HG03196 (cell line): ENCODE data around the gene RAPGEF1.

Experiments used
- ATAC-seq: cut with Tn5 transposase; IDR thresholded peaks from one replicate; pipeline ENCODE4 v1.9.1; 2021; ENCODE audit not compliant: unreplicated experiment

The RAPGEF1 gene

DNA sequence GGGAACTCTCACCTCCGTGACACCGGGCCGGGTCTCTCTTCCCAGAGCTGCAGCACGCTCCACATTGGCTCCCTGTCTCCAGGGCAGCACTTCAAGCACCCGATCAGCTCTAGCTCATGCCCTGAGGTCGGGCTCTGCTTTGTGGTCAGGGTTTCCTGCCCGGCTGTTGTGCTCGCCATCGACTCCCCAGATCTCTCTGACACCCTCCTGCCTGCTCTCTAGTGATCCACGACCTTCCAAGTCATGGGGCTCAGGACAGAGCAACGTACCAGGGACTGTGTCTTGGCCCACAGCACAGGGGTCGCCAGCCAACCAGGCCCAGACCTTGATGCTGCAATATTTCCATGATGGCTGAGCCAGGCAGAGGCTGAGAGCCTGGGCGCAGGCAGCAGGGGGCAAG lies 149.4 kb downstream of the RAPGEF1 start:
- no peak for ATAC-seq

DNA sequence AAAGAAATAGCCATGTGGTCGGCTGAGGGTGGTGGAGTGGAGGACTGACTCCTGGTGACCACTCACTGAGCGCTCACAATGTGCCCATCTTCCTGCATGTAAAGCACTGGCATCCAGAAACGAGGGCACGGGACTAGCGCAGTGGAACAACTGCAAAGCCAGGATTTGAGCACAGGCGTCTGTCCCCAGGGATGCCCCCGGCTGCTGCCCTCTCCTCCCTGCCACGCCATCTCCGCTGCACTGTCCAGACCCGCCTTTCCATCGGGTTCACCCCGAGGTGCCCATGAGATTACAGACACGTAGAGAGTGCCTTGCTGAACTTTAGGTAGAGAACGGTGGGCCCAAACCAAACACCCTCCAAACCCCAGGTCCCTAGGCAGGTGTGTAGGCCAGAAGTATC lies 149.9 kb downstream of the RAPGEF1 start:
- ATAC-seq = no peak

DNA sequence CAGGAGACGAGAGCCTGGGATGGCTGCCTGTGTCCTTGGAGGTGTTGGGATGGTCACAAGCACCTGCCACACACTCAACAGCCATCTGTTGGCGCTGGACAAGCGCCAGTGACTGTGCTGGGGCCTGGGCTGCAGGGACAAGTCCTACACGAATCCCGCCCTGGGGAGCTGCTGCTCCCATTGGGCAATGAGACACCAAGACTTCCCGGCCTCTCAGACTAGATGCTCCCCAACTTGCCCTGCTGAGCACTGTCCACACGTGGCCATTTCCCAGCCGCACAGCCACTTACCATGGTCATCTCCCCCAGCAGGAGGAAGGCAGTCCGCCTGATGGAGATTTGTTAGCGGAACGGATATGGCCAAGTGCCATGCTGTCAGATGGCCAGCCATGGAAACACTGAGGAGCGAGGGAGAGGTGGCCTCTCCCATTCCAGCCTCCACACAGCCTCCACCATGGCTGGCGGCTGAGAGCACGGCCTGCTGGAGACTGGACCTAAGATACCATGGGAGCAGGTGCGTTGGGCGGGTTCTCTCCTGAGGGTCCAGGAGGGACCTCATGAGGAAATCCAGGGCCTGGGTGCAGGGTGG lies 150.7 kb downstream of the RAPGEF1 start:
- no peak for ATAC-seq

DNA sequence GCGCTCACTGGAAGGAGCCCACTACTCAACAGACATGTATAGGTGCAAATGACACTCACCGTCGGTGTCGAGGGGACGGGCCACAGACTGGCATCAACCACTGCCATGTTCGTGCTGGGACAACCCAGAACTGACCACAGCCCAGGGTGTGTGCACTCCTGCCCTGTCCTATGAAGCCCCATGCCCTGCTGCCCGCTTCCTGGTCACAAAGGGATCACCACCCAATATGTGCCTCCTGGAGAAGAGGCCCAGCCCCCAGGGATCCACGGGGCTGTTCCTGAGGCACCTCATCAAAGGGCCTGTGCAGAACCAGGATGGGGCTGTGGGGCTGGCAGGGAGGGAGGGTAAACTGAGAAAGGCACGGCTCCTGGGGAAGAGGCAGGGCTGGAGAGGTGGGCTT lies 151.5 kb downstream of the RAPGEF1 start:
- no peak for ATAC-seq

DNA sequence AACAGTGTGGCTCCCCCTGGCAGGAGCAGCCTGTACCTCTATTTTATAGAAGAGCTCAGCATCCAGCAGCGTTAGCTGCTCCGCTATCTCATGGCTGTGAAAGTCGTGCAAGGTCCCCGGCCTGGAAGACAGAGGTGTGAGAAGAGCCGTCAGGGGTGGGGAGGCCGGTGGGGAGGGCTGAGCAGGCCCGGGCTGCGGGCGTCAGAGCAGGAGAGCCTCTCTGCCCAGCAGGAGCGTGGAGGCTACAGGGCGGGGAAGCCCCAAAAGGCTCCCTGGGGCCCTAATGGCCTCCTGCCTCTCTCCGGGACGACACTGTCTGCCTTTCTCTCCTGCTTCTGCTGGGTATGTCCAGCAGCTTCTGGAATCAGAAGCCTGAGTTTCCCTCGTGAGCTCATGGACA lies 152.0 kb downstream of the RAPGEF1 start:
- ATAC-seq = no peak

DNA sequence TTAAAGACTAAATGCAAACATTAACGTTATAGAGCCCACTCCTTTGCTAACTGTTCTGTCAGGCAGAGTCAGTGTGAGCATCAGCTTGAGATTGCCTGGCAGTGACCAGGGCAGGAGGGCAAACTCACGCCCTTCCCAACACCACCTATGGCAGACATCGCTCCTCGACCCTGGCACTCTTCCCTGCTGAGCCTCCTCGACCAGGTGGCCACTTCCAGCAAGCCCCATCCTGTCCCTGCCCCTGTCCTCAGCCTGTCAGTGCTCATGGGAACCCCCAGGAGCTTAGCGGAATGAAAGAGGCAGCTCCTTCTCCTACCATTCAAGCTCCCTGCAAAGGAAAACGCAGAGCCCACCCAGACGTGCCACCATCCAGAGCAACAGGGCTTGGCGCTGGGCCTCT lies 152.5 kb downstream of the RAPGEF1 start:
- no peak for ATAC-seq

DNA sequence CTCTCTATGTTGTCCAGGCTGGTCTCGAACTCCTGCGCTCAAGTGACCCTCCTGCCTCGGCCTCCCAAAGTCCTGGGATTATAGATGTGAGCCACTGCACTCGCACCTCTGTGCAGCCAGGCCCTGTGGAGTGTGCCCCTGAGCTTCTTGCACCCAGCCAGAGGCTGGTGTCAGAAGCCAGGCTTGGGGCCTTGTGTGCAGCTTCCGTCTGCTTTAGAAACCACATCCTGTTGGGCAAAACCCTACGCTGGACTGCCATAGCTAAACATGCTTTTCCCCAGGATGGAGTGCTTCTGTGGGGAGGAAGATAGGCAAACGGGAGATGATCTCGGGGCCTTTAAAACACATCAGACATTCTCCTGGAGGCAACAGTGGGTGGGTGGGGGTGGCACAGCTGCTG lies 154.5 kb downstream of the RAPGEF1 start:
- no peak for ATAC-seq

DNA sequence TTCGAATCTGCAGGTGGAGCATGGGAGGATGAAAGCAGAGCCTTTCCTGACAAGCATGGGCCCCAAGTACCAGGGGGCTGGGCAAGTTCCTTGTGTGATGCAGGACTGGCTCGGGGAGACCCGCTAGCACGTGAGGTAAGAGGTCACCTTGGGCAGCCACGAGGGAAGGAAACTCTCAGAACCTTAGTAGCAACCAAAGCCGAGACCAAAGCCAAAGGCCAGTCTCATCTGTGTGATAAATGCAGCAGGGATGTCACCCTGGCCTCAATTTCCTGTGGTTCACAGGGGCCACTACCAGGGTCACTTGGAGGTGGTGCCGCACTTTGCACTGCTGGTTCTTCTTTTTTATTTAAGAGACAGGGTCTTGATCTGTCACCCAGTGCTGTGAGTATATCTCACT lies 155.0 kb downstream of the RAPGEF1 start:
- ATAC-seq = no peak

DNA sequence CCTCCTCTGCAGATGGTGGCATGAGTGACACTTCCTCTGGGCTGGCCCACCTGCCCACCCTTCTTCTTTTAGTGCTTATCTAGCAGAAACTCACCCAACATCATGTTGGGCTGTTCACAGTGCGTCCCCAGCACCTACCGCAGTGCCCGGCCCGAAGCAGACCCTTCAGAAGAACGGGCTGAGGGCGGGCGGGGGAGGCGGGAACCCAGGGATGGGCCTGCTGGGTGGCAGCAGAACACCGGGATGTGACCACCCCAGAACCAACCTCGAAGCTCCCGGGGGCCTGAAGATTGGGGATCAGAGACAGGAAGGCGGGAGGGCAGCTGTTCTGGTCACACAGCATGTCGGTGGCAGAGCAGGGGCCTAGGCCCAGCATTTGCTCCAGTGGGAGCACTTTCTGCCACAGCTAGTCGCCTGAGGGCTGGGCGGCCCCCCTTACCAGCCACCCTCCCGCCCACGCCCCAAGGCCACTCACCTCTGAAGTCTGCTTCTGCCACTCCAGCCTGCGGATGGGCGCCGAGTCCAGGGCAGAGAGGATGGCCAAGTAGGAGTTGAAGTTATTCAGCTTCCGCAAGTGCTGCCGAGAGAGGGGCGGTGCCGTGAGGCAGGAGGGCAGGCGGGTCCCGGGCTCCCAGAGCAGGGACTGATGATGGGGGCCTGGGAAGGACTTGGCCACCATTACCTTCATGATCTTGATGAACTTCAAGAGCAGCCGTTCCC lies 155.9 kb downstream of the RAPGEF1 start:
- no peak for ATAC-seq

DNA sequence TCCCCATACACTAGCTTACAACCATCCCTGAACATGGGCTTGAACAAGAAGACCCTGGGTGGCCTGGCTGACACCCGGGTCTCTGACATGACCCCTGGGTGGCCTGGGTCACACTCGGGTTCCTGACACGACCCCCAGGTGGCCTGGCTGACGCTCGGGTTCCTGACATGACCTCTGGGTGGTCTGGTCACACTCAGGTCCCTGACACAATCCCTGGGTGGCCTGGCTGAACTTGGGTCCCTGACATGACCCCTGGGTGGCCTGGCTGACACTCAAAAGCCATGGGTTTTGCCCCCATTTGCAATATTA lies 156.6 kb downstream of the RAPGEF1 start:
- no peak for ATAC-seq

DNA sequence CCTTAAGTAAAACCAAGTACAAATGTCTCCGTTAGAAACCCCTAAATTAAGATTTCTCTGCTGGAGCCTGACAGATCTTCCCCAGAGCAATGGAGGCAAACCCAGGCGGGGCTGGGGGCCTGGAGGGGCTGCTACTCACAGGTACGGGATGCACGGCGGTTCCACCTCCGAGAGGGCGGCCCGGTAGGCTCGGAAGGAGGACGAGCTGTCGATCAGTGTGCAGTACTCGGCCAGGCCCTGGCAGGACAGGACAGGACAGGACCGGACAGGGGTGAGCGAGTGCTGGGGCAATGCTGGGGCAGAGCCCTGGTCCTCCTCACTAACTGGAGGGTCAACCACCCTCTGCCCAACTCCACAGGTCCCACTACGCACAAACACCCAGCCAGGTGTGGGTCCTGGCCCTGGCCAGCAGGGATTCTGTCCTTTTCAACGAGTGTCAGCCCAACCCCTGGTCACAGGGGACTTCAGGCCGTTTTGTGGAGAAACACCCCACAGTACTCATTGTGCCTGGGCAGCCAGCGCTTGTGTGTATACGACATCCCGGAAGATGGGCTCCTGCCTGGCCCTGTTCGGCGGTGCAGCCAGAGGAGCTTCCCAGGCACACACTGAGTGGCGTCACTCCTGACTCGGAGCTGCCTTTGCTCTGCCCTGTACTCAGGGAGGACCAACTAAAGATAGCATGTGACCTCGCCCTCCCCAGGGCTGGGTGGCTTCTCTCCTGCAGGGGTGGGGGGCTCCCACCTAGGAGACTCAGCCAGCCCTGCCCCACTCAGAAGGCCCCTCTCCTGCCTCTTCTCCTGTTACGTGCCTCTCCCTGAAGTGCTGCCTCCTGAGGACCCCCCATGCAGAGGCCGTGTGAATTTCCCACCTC lies 157.2 kb downstream of the RAPGEF1 start:
- ATAC-seq = no peak

DNA sequence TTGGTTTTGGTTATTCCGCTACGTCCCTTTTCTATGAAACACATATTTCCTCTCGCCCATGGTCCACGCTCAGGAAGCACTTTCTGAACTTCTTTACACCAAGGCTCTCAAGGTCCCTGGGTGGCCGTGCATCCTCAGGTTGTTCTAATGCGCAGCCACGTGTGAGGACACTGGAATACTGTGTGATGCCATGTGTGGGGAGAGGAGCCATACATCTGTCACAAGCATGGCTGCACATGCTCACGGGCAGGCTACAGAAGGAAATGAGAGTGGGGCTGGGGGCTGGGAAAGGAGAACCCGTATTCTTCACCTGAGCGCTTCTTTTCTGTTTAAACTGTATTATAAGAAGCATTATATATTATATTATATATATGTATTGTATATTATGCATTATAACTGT lies 157.8 kb downstream of the RAPGEF1 start:
- no peak for ATAC-seq

DNA sequence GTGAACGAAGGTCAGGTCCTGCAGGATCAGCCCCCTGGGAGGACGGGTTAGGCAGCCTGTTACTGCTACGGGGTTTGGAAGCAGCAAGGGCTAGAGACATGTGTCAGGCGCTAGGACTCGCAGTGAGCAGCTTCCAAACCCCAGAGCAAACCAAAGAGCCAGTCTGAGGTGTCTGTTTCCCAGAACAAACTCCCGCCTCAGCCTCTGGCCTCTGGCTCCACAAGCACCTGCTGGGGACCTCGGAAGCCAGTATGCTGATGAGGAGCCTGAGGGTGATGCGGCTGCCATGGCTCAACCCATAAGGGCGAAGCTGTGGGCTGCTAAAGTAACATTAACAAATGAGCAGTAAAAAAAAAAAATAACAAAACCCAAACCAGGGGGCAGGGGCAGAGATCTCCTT lies 159.5 kb downstream of the RAPGEF1 start:
- no peak for ATAC-seq

DNA sequence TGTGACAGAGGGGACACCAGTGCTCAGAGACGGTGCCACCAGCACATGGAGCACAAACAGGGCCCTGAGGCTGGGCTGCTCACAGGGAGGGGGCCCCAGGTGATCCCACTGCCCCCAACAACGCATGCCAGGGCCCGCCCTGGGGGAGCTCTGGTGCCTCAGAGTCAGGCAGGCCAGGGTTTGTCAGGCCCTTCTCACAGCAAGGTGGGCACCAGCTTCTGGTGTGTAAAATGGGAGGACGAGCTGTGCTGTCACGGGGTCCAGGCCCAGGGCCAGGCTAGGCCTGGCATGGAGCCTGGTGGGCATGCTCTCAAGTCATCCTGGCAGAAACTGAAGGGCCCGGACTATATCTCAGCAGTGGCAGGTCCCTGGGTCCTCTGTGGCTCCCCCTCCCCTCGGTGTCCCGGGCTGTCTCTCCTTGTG lies 160.1 kb downstream of the RAPGEF1 start:
- no peak for ATAC-seq

DNA sequence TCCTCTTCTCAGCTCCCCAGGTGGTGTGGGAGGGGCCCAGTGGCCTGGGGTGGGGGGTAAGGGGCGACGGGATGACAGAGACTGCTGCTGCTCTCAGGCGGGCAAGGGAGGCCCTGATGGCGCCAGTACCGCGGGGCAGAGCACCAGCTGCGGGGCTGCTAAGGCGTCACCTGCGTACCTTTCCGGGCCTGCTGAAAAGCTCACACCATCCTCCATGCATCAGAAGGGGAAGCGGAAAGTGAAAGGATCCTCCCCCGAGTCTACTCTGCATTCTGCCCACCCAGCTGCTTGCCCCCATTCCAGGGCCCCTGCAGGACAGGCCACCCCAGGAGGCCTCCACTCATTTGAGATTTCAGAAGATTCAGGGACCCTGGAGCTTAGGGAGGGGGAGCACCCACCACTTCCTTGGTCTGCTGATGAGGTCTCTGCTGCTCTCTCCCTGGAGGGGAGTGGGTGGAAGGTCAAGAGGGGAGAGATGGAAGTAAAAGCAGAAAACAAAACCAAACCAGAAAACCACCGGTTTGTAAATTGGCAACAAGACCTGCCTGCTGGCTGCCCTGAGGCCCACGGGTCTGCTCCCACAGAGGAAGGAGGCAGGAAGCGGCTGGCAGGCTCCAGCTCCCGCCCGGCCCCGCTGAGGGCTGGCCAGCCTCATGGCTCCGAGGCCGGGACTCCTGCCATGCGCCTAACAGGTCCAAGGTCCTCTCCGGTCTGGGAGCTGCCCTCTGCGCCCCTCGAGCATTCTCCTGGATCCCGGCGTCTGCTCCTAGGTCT lies 161.0 kb downstream of the RAPGEF1 start:
- peak; percentile 50 for ATAC-seq

DNA sequence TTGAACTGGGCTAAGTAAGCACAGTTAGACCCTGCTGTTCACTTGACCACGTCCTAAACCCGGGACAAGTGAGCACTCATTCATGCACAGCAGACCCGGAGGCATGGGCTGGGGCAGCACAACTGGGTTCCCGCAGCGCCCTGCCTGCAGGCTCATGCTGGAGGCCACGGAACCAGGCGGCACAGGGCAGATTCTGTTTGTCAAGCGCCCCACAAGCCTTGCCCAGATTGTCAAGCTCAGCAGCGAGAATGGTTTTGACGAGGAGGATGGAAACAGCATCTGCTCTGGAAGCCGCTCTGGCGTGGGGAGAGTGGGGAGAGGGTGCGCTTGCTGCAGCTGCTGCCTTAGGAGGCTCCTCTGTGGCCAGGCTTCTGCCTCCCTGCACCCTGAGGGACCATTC lies 161.9 kb downstream of the RAPGEF1 start:
- ATAC-seq = no peak

DNA sequence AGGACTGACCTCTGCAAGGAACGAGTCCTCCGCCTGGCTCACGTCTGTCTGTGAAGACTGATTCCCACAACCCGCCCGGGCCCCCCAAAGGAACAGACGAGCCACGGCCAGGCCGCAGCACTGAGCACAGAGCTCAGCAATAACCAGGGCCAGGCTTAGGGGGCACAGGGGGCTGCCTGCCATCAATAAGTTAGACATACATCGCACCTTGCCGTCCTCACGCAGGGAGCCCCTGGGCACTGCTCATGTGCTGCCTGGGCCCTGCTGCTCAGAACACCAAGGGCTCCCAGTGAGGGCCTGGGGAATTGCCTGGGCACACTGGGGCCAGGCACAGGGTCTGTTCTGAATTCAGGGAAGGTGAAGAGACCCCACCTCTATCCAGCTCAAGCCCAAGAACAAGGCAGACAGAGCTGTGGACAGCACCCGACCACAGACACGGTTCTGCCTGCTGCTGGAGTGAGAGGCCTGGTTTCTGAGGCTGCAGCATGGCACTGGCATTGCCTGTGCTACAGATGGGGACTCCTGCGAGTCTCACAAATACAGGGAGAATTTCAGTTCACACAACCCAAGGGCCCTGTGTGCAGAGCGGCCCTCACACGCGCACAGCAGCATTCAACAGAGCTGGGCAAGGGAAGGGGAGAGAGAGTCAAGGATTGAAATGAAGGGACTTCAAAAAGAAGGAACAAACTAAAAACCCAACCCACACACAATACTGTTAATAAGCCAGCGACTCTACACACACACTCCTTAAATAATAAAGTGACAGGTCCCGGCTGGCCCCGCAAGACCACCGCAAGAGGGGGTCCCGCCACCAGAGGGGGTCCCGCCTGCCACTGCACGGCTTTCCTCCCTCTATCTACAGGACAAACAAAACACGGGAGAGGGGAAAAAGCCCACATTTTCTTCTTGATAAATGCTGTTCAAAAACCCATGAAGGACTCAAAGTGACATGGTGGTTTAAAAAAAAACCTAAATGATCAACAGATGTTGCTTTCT lies 162.6 kb downstream of the RAPGEF1 start:
- ATAC-seq = no peak

DNA sequence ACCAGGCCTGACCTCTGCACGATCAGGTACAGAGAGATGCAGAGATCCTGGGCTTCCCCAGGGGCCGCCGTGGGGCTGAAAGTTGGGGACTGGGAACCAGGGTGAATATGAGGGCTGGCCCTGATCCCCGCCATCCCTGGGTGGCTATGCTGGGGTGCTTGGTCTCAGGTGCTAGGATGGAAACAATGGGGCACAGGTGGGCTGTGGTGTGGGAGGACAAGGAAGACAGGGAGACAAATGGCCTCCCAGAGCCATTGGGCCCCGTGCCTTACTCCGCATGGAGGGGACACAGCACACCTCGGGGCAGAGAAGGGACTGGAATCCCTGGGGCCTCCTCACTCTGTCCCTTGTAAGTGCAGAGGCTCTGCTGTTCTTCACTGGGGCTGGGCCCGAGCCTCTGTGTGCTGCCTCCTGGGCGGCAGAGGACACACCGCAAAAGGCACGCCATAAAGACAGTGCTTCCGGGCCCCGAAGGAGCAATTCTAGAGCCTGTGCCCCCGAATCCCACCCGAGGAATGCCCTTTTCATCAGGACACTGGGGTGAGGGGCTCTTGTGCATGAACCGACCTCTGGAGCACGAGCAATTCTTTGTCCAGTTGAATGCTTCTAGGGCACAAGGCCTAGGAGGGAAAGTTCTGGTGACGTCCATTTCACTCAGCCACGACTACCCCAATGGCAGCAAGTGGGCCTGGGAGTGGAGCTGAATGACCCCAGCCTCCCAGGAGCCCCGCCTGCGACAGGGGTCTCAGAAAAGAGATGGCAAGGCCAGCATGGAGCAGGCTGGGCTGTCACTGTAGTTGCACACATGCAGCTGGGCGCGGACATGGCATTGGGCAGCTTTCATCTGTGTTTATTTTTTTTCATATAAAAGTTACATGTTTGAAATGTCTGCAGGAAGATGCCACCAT lies 163.7 kb downstream of the RAPGEF1 start:
- ATAC-seq = no peak
